Ovary (tissue), 3 donors: ENCODE results near the gene HECW1.

Source experiments
- CTCF ChIP-seq, 3 donors: fragments of 450-650 bp in 2 of 3; fragments of 200-600 bp in 1 of 3; IDR thresholded peaks; one replicate each; pipeline versions ENCODE4 v1.5.1 to v1.8.0; 2016 to 2022; ENCODE audit warnings: antibody characterized with exemption in 3 of 3, mild to moderate bottlenecking in 1 of 3
- POLR2A ChIP-seq: fragments of 450-650 bp; IDR thresholded peaks from one replicate; pipeline ENCODE4 v1.6.1; 2017; ENCODE audit warnings: antibody characterized with exemption, mild to moderate bottlenecking, moderate library complexity
- donor health status: DM: no; HTN: no; CAD: no.

DNA sequence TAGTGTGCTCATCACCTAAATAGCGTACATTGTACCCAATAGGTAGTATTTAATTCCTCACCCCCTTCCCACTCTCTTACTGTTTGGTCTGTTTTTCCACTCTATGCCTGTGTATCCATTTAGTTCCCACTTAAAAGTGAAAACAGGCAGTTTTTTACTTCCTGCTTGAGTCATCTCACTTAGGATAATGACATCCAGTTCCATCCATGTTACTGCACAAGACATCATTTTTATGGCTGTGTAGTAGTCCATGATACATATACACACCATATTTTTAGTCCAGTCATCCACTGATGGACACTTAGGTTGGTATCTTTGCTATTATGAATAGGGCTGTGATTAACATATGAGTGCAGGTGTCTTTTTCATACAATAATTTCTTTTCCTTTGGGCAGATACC lies 480.6 kb downstream of the HECW1 start:
- TF ChIP-seq CTCF (IDR thresholded peaks at IDR 0.05) (no peak), POLR2A (no peak)
